GM20000 (cell line): Measurements from ENCODE around the gene PRSS57.
A peak's percentile ranks its signal among the peaks of the same experiment; 100 is the strongest.
"Not testable (repeated sequence)": the region's sequence is repeated elsewhere in the genome, so short reads cannot be mapped to it uniquely, and the experiment has no call there.

Experiments used
- DNase-seq: peaks from one replicate; pipeline ENCODE4 v3.0.0; 2012; ENCODE audit warnings: low spot score
- TF ChIP-seq, protein P1 (sequence below): IDR thresholded peaks from 2 replicates; pipeline ENCODE4 v1.5.1; 2012; ENCODE audit warnings: mild to moderate bottlenecking, control low read depth; ENCODE audit errors: extremely low read depth, missing control alignments

The PRSS57 gene

GRCh38 chr19:709196-709964, 14.1 kb upstream of the PRSS57 start:
- DNase-seq: no peak
- TF ChIP-seq, protein P1, sequence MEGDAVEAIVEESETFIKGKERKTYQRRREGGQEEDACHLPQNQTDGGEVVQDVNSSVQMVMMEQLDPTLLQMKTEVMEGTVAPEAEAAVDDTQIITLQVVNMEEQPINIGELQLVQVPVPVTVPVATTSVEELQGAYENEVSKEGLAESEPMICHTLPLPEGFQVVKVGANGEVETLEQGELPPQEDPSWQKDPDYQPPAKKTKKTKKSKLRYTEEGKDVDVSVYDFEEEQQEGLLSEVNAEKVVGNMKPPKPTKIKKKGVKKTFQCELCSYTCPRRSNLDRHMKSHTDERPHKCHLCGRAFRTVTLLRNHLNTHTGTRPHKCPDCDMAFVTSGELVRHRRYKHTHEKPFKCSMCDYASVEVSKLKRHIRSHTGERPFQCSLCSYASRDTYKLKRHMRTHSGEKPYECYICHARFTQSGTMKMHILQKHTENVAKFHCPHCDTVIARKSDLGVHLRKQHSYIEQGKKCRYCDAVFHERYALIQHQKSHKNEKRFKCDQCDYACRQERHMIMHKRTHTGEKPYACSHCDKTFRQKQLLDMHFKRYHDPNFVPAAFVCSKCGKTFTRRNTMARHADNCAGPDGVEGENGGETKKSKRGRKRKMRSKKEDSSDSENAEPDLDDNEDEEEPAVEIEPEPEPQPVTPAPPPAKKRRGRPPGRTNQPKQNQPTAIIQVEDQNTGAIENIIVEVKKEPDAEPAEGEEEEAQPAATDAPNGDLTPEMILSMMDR: no peak

DNA sequence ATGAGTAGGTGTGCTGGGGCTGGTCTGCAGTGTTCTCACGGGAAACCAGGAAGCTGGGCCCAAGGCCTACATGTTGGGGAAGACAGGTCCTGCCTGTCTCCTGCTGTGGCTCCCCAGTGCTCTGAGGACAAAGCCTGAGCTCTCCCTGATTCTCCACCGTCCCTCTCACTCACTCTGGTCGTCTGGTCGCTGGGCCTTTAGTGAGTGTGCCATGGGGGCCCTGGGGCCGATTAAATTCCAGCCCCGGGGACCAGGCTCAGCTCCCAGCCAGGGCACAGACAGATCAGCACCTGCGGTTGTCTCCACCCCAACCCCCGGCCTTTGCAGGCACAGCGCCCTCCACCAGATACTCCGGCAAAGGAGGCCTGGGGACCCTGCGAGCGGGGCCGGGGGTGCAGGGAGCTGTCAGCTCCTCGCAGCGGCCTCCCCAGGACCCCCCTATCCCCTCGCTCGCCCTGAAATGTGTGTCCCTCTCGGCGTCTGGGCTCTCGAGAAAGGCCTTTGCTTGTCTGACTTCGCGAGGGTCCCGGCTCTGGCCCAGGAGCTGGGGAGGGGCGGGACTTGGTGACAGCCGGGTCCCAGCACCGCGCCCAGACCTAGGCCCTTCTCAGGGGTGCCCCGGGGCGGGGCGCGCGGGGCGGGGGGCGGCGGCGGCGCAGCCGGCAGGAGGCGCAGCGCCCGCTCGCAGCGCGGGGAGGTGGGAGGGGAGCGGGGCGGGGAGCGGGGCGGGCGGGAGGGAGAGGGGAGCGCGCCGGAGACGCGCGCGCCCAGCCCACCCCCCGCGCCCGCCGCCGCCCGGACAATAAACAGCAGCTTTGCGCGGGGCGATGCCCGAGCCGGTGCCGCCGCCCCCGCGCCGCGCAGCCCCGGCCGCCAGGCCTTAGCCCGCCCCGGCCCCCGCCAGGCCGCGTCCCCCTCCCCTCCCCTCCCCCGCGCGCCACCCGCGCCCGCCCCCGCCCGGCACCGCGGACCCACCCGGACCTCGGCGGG, 13.2 kb upstream of the PRSS57 start, which contains the start of gene PALM:
TSS of gene PALM (plus strand) at position 782 of the 990 bp plus-strand sequence. CDS start 212 bp downstream, outside the sequence.
- TF ChIP-seq, protein P1: no peak
- DNase-seq: no peak

DNA sequence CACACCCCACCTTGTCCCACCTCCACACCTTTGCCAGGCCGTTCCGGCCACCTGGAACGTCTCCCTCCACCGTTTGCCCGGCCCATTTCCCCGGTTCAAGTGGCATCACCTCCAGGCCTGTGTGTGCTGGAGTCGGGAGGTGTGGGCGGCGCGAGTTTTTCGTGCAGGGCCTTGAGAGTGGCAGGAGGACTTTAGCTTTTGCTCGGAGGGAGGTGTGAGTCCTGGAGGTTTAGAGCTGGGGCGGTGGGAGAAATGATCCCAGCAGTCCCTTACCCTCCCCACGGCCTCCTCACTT, 9.1 kb upstream of the PRSS57 start:
- no peak for DNase-seq
- TF ChIP-seq, protein P1: no peak

GRCh38 chr19:703651-704446, 8.6 kb upstream of the PRSS57 start:
- DNase-seq: peak; percentile 81
- TF ChIP-seq, protein P1: no peak

- TF ChIP-seq, protein P1: no peak
- no peak for DNase-seq
Measured at GRCh38 chr19:703329-703650, 8.0 kb upstream of the PRSS57 start.

DNA sequence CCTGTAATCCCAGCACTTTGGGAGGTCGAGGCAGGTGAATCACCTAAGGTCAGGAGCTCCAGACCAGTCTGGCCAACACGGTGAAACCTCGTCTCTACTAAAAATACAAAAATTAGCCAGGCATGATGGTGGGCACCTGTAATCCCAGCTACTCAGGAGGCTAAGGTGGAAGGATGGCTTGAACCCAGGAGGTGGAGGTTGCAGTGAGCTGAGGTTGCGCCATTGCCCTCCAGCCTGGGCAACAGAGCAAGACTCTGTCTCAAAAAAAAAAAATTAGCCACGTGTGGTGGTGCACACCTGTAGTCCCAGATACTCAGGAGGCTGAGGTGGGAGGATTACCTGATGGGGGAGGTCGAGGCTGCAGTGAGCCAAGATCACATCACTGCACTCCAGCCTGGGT, 7.6 kb upstream of the PRSS57 start:
- not testable (repeated sequence) for DNase-seq

DNA sequence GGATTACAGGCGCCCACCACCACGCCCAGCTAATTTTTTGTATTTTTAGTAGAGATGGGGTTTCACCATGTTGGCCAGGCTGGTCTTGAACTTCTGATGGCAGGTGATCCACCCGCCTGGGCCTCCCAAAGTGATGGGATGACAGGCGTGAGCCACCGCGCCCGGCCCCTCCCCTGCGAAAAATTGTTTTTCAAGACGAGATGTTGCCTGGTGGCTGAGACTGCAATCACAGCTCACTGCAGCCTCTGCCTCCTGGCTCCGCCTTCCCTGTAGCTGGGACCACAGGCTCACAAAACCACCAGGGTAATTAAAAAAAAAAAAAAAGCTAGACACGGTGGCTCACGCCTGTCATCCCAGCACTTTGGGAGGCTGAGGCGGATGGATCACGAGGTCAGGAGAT, 4.6 kb upstream of the PRSS57 start:
- not testable (repeated sequence) for DNase-seq

DNA sequence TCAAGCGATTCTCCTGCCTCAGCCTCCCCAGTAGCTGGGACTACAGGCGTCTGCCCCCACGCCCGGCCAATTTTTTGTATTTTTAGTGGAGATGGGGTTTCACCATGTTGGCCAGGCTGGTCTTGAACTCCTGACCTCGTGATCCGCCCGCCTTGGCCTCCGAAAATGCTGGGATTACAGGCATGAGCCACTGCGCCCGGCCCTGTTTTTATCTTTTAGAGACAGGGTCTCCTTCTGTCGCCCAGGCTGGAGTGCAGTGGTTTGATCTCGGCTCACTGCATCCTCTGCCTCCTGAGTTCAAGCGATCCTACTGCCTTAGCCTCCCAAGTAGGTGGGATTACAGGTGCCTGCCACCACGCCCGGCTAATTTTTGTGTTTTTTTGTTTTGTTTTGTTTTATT, 3.3 kb upstream of the PRSS57 start:
- not testable (repeated sequence) for DNase-seq
